ENCODE results near the gene HLX.

The HLX gene

GRCh38 chr1:220928320-220928719 is 49.1 kb downstream of the HLX start:
- no peak for DNase-seq

GRCh38 chr1:220928725-220929300 is 49.6 kb downstream of the HLX start:
- no peak for DNase-seq

GRCh38 chr1:220929304-220929703 is 50.1 kb downstream of the HLX start:
- DNase-seq: no peak
